BLaER1 (cell line): ENCODE measurements around the gene FTH1.
"Not testable (repeated sequence)": the region's sequence is repeated elsewhere in the genome, so short reads cannot be mapped to it uniquely, and the experiment has no call there.

Source experiments
- H3K27ac ChIP-seq: shearing (Covaris generic); formaldehyde crosslinking; 2 replicates; pipeline ENCODE4 v1.8.1; 2022
- H3K27me3 ChIP-seq: shearing (Covaris generic); formaldehyde crosslinking; 2 replicates; pipeline ENCODE4 v1.8.1; 2022
- H3K36me3 ChIP-seq: shearing (Covaris generic); formaldehyde crosslinking; 2 replicates; pipeline ENCODE4 v1.8.1; 2022
- H3K4me1 ChIP-seq: shearing (Covaris generic); formaldehyde crosslinking; 2 replicates; pipeline ENCODE4 v1.8.1; 2022
- H3K4me2 ChIP-seq: shearing (Covaris generic); formaldehyde crosslinking; 2 replicates; pipeline ENCODE4 v1.8.1; 2022
- H3K4me3 ChIP-seq: shearing (Covaris generic); formaldehyde crosslinking; 2 replicates; pipeline ENCODE4 v1.8.1; 2022
- H3K9ac ChIP-seq: shearing (Covaris generic); formaldehyde crosslinking; 2 replicates; pipeline ENCODE4 v1.8.1; 2022
- H3K9me3 ChIP-seq: shearing (Covaris generic); formaldehyde crosslinking; 2 replicates; pipeline ENCODE4 v1.8.1; 2022
- H4K20me1 ChIP-seq: shearing (Covaris generic); formaldehyde crosslinking; 2 replicates; pipeline ENCODE4 v1.8.1; 2022
- Cebpa-rat ChIP-seq: shearing (Covaris generic); IDR thresholded peaks from 2 replicates; pipeline ENCODE4 v1.8.1; 2022

FTH1 gene

GRCh38 chr11:61967116-61967923, at the start of gene FTH1:
Gene FTH1, minus strand, starts transcription at chr11:61967634. Its CDS starts 209 bp downstream, at chr11:61967425.
- Histone ChIP-seq H3K4me1 (peaks cover 82% of the 10 kb centered on the region), H3K27me3 (no peaks in the 10 kb centered on the region; the same call in 1 of the 2 replicates), H3K27ac (peak within 1 kb of the TSS; percentile 94), H4K20me1 (peaks cover 36% of the 10 kb centered on the region), H3K4me3 (peak within 1 kb of the TSS; percentile 82), H3K4me2 (peak within 1 kb of the TSS; percentile 96), H3K9ac (peak within 1 kb of the TSS; percentile 92), H3K9me3 (no peaks in the 10 kb centered on the region), H3K36me3 (peaks cover 25% of the 10 kb centered on the region)
- TF ChIP-seq Cebpa-rat, result no peak

- Histone ChIP-seq H3K4me1 (peaks cover 36% of the 10 kb centered on the region), H3K27ac (no peak overlapping the region), H4K20me1 (no peaks in the 10 kb centered on the region), H3K9me3 (peaks cover 6% of the 10 kb centered on the region), H3K4me2 (peak overlapping the region; percentile 48), H3K4me3 (no peak overlapping the region), H3K36me3 (no peaks in the 10 kb centered on the region), H3K27me3 (no peaks in the 10 kb centered on the region), H3K9ac (no peak overlapping the region)
- TF ChIP-seq Cebpa-rat, result no peak
Observed at GRCh38 chr11:62015615-62016014, 48.2 kb upstream of the FTH1 start.

DNA sequence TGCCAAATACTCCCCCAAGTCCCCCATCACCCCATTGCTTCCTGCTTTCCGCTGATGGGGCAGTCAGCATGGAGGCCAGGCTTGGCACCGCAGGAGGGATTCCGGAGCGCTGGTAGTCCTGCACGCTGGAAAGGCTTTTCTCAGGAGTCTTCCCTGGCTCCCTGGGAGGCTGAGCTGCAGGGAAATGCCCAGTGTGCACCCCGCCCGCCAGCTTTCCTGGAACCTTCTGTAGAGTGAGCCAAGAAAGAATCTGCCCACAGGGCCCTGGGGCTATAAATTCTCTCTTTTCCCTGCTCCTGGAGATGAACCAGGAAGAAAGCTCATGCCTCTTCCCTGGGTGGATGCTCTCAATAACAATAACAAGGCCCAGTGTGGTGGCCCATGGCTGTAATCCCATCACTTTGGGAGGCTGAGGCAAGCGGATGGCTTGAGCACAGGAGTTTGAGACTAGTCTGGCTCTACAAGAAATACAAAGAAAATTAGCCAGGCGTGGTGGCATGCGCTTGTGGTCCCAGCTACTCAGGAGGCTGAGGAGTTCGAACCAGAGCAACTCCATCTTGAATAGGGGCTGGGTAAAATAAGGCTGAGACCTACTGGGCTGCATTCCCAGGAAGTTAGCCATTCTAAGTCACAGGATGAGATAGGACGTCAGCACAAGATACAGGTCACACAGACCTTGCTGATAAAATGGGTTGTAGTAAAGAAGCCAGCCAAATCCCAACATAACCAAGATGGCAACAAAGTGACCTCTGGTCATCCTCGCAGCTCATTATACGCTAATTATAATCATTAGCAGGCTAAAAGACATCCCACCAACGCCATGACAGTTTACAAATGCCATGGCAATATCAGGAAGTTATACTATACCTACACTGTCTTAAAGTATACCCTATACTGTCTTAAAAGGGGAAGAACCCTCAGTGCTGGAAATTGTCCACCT, 46.4 kb upstream of the FTH1 start:
- Histone ChIP-seq H4K20me1 (no peaks in the 10 kb centered on the region), H3K4me3 (no peak overlapping the region), H3K9me3 (no peaks in the 10 kb centered on the region), H3K27me3 (no peaks in the 10 kb centered on the region), H3K4me2 (no peak overlapping the region), H3K27ac (no peak overlapping the region), H3K9ac (no peak overlapping the region), H3K4me1 (peaks cover 27% of the 10 kb centered on the region), H3K36me3 (no peaks in the 10 kb centered on the region)
- TF ChIP-seq Cebpa-rat, result no peak

- Histone ChIP-seq H3K36me3 (no peaks in the 10 kb centered on the region), H3K4me1 (peaks cover 25% of the 10 kb centered on the region), H3K27ac (no peak overlapping the region), H4K20me1 (no peaks in the 10 kb centered on the region), H3K9me3 (no peaks in the 10 kb centered on the region), H3K4me2 (0 out of 2 replicates have a peak overlapping the region, but pooled peaks have one; percentile 3), H3K27me3 (no peaks in the 10 kb centered on the region), H3K4me3 (no peak overlapping the region), H3K9ac (no peak overlapping the region)
- no peak for TF ChIP-seq Cebpa-rat
Observed at GRCh38 chr11:62012832-62013461, 45.5 kb upstream of the FTH1 start.

DNA sequence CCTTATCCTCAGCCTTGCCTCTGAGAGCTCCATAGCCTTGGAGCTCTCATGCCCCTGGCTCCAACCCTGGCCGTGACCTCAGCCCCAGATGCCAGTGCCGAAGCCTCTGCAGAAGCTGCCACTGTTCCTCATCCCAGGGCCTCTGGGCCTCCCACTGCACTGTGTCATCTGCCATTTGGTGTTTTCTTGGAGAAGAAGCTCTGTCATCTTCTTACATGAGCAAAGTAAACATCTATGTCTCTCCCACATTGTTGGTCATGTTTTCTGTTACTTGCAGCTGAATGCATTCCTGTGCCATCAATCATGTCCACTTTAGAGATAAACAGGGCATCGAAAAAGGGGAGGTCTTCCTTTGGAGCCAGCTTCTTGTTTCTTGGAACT, 45.0 kb upstream of the FTH1 start:
- H3K4me3 ChIP-seq, result no peak overlapping the region
- H3K4me1 ChIP-seq, result peaks cover 25% of the 10 kb centered on the region
- H3K9me3 ChIP-seq, result no peaks in the 10 kb centered on the region
- no peak for TF ChIP-seq Cebpa-rat
- no peak overlapping the region for H3K27ac ChIP-seq
- 0 out of 2 replicates have a peak overlapping the region, but pooled peaks have one; percentile 3 for H3K4me2 ChIP-seq
- no peak overlapping the region for H3K9ac ChIP-seq
- H3K27me3 ChIP-seq, result no peaks in the 10 kb centered on the region
- H4K20me1 ChIP-seq, result no peaks in the 10 kb centered on the region
- no peaks in the 10 kb centered on the region for H3K36me3 ChIP-seq

DNA sequence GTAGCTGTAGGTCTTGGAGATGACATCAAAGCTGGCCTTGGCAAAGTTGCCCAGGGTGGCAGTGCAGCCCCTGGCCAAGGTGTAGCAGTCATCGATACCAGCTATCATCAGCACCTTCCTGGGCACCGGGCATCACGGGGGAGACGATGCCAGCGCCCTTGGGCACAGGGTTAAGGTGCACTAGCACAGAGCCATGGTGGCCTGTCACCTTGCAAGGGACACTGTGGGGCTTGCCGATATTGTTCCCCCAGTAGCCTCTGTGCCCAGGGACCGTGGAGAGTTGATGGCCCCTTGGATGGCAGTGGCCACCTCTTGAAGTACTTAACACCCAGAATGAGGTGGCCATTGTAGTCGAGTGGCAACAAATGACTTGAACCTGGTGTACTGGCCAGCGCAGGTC, 44.4 kb upstream of the FTH1 start:
- no peaks in the 10 kb centered on the region for H3K27me3 ChIP-seq
- H3K9me3 ChIP-seq, result no peaks in the 10 kb centered on the region
- no peak overlapping the region for H3K9ac ChIP-seq
- no peak for TF ChIP-seq Cebpa-rat
- no peak overlapping the region for H3K4me3 ChIP-seq
- no peak overlapping the region for H3K27ac ChIP-seq
- no peaks in the 10 kb centered on the region for H4K20me1 ChIP-seq
- H3K4me2 ChIP-seq, result no peak overlapping the region
- peaks cover 25% of the 10 kb centered on the region for H3K4me1 ChIP-seq
- no peaks in the 10 kb centered on the region for H3K36me3 ChIP-seq

- Histone ChIP-seq H3K9ac (no peak overlapping the region), H3K27me3 (no peaks in the 10 kb centered on the region), H3K9me3 (no peaks in the 10 kb centered on the region), H3K4me1 (peaks cover 19% of the 10 kb centered on the region), H3K36me3 (no peaks in the 10 kb centered on the region), H3K4me3 (no peak overlapping the region), H3K4me2 (no peak overlapping the region), H4K20me1 (no peaks in the 10 kb centered on the region), H3K27ac (no peak overlapping the region)
- TF ChIP-seq Cebpa-rat, result no peak
Observed at GRCh38 chr11:62010935-62011528, 43.6 kb upstream of the FTH1 start.

- Histone ChIP-seq H3K9me3 (no peaks in the 10 kb centered on the region), H3K4me2 (no peak overlapping the region), H3K27me3 (no peaks in the 10 kb centered on the region), H3K27ac (no peak overlapping the region), H3K4me3 (no peak overlapping the region), H3K4me1 (peaks cover 28% of the 10 kb centered on the region), H4K20me1 (no peaks in the 10 kb centered on the region), H3K36me3 (no peaks in the 10 kb centered on the region), H3K9ac (no peak overlapping the region)
- no peak for TF ChIP-seq Cebpa-rat
Observed at GRCh38 chr11:62008193-62008592, 40.8 kb upstream of the FTH1 start.

DNA sequence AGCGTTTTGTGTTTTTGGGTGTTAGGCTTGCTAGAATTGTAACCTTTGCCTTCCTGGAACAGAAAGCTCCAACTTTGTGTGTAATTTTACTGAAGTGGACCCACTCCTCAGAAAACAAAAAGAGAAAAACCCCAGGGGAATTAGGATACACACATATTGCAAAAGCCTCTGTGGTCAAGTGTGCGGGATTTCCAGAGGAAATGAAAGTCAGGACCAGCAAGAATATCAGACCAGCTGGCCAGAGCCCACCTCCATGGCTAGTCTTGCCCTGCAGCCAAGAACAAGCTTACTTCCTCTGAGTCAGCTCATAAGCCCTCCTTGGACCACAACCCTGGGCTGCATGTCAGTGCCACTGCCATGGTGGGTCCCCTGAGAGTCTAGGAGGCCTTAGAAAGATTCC, 37.0 kb upstream of the FTH1 start:
- Histone ChIP-seq H3K4me1 (peaks cover 21% of the 10 kb centered on the region), H3K9me3 (peaks cover 6% of the 10 kb centered on the region), H3K36me3 (no peaks in the 10 kb centered on the region), H3K27ac (peak overlapping the region; percentile 65; the same call in 1 of the 2 replicates), H3K4me2 (peak overlapping the region; percentile 77), H3K4me3 (no peak overlapping the region), H3K27me3 (no peaks in the 10 kb centered on the region), H4K20me1 (no peaks in the 10 kb centered on the region), H3K9ac (no peak overlapping the region)
- no peak for TF ChIP-seq Cebpa-rat

- H3K4me1 ChIP-seq, result peaks cover 21% of the 10 kb centered on the region
- H3K4me3 ChIP-seq, H3K9ac ChIP-seq, H3K36me3 ChIP-seq, H3K4me2 ChIP-seq, H4K20me1 ChIP-seq, H3K27me3 ChIP-seq, H3K27ac ChIP-seq: not testable (repeated sequence)
- H3K9me3 ChIP-seq, result peaks cover 22% of the 10 kb centered on the region
Observed at GRCh38 chr11:62002283-62002682, 34.8 kb upstream of the FTH1 start.
